ENCODE data around the gene BRCA1. TPM values are rescaled to one million over a fixed set of nuclear protein-coding genes. Genes with fewer than 3 reads are reported as not detected.
"Not testable (repeated sequence)": the region's sequence is repeated elsewhere in the genome, so short reads cannot be mapped to it uniquely, and the experiment has no call there.

Gene BRCA1
- total RNA-seq, 1 donor from 2014 or later = 11.3 TPM

GRCh38 chr17:43146649-43147048 is 21.5 kb upstream of the BRCA1 start:
- DNase-seq = no peak
- no peak overlapping the region for H3K4me3 Mint-ChIP-seq (ENCODE audit: unreplicated experiment)

GRCh38 chr17:43143201-43143600 is 18.0 kb upstream of the BRCA1 start:
- Mint-ChIP-seq H3K27ac (ENCODE audit: unreplicated experiment) (no peak overlapping the region), H3K36me3 (ENCODE audit: unreplicated experiment) (no peaks in the 10 kb centered on the region), H3K9me3 (ENCODE audit: unreplicated experiment) (no peaks in the 10 kb centered on the region), H3K4me1 (ENCODE audit: low read depth, unreplicated experiment) (no peaks in the 10 kb centered on the region), H3K27me3 (ENCODE audit: unreplicated experiment) (no peaks in the 10 kb centered on the region), H3K4me3 (ENCODE audit: unreplicated experiment) (no peak overlapping the region)
- no peak for TF ChIP-seq CTCF (IDR thresholded peaks at IDR 0.05; ENCODE audit: partially characterized antibody, unreplicated experiment)
- no peak for DNase-seq

More at GRCh38 chr17:43146649-43147048, 21.5 kb upstream of the BRCA1 start:
- Mint-ChIP-seq H3K27me3 (ENCODE audit: unreplicated experiment) (no peaks in the 10 kb centered on the region), H3K36me3 (ENCODE audit: unreplicated experiment) (no peaks in the 10 kb centered on the region), H3K4me1 (ENCODE audit: low read depth, unreplicated experiment) (no peaks in the 10 kb centered on the region), H3K27ac (ENCODE audit: unreplicated experiment) (no peak overlapping the region), H3K9me3 (ENCODE audit: unreplicated experiment) (peaks cover 3% of the 10 kb centered on the region)
- TF ChIP-seq CTCF (IDR thresholded peaks at IDR 0.05; ENCODE audit: partially characterized antibody, unreplicated experiment) = no peak

GRCh38 chr17:43142153-43142552 is 17.0 kb upstream of the BRCA1 start:
- DNase-seq = no peak
- Mint-ChIP-seq H3K4me1 (ENCODE audit: low read depth, unreplicated experiment) (no peaks in the 10 kb centered on the region), H3K4me3 (ENCODE audit: unreplicated experiment) (no peak overlapping the region)

GRCh38 chr17:43140396-43141332 is 15.5 kb upstream of the BRCA1 start:
- no peaks in the 10 kb centered on the region for H3K36me3 Mint-ChIP-seq (ENCODE audit: unreplicated experiment)
- no peak for TF ChIP-seq CTCF (IDR thresholded peaks at IDR 0.05; ENCODE audit: partially characterized antibody, unreplicated experiment)
- no peak overlapping the region for H3K27ac Mint-ChIP-seq (ENCODE audit: unreplicated experiment)
- no peaks in the 10 kb centered on the region for H3K27me3 Mint-ChIP-seq (ENCODE audit: unreplicated experiment)
- no peaks in the 10 kb centered on the region for H3K9me3 Mint-ChIP-seq (ENCODE audit: unreplicated experiment)
- H3K4me1 Mint-ChIP-seq (ENCODE audit: low read depth, unreplicated experiment) = no peaks in the 10 kb centered on the region
- no peak overlapping the region for H3K4me3 Mint-ChIP-seq (ENCODE audit: unreplicated experiment)
- no peak for DNase-seq

More at GRCh38 chr17:43142153-43142552, 17.0 kb upstream of the BRCA1 start:
- H3K27ac Mint-ChIP-seq (ENCODE audit: unreplicated experiment) = no peak overlapping the region
- H3K36me3 Mint-ChIP-seq (ENCODE audit: unreplicated experiment) = no peaks in the 10 kb centered on the region
- H3K9me3 Mint-ChIP-seq (ENCODE audit: unreplicated experiment) = no peaks in the 10 kb centered on the region
- H3K27me3 Mint-ChIP-seq (ENCODE audit: unreplicated experiment) = no peaks in the 10 kb centered on the region
- no peak for TF ChIP-seq CTCF (IDR thresholded peaks at IDR 0.05; ENCODE audit: partially characterized antibody, unreplicated experiment)

GRCh38 chr17:43138531-43138930 is 13.4 kb upstream of the BRCA1 start:
- H3K4me3 Mint-ChIP-seq (ENCODE audit: unreplicated experiment); H3K9me3 Mint-ChIP-seq (ENCODE audit: unreplicated experiment); H3K27ac Mint-ChIP-seq (ENCODE audit: unreplicated experiment); H3K36me3 Mint-ChIP-seq (ENCODE audit: unreplicated experiment); H3K4me1 Mint-ChIP-seq (ENCODE audit: low read depth, unreplicated experiment); DNase-seq; H3K27me3 Mint-ChIP-seq (ENCODE audit: unreplicated experiment): not testable (repeated sequence)

- H3K27me3 Mint-ChIP-seq (ENCODE audit: unreplicated experiment); H3K4me1 Mint-ChIP-seq (ENCODE audit: low read depth, unreplicated experiment); H3K27ac Mint-ChIP-seq (ENCODE audit: unreplicated experiment); DNase-seq; H3K9me3 Mint-ChIP-seq (ENCODE audit: unreplicated experiment); H3K36me3 Mint-ChIP-seq (ENCODE audit: unreplicated experiment); H3K4me3 Mint-ChIP-seq (ENCODE audit: unreplicated experiment): not testable (repeated sequence)
Measured at GRCh38 chr17:43136574-43136973, 11.4 kb upstream of the BRCA1 start.

All from glutamatergic neuron (in vitro differentiated cells).